HL-60 (cell line): ENCODE results near the gene DOC2B.

Source experiments
- DNase-seq, 2 experiments: peaks; one replicate each; pipeline ENCODE4 v3.0.0-alpha.2; 2010 to 2020; ENCODE audit warnings: low read depth in 1 of 2, low spot score in 1 of 2
- H3K27ac ChIP-seq: fragments of 250-450 bp; sonication (Bioruptor Pico); replicated peaks from 2 replicates; pipeline ENCODE4 v1.5.1; 2020; ENCODE audit warnings: mild to moderate bottlenecking, moderate library complexity
- H3K27me3 ChIP-seq: fragments of 250-450 bp; sonication (Bioruptor Pico); 2 replicates; pipeline ENCODE4 v1.5.1; 2021; ENCODE audit warnings: mild to moderate bottlenecking, moderate library complexity; ENCODE audit not compliant: insufficient read depth, poor library complexity, severe bottlenecking
- H3K4me3 ChIP-seq: replicated peaks from 2 replicates; pipeline ENCODE4 v1.5.1; 2011; ENCODE audit warnings: mild to moderate bottlenecking, control low read depth, low read length; ENCODE audit not compliant: insufficient read depth
- GABPA ChIP-seq: IDR thresholded peaks from 2 replicates; pipeline ENCODE4 v1.6.1; 2012; ENCODE audit warnings: low read depth
- POLR2AphosphoS5 ChIP-seq: IDR thresholded peaks from 2 replicates; pipeline ENCODE4 v1.6.1; 2012; ENCODE audit warnings: low read depth
- SPI1 ChIP-seq: IDR thresholded peaks from 2 replicates; pipeline ENCODE4 v1.6.1; 2012; ENCODE audit warnings: low read depth, mild to moderate bottlenecking, borderline replicate concordance
- TF ChIP-seq, protein P1 (sequence below): IDR thresholded peaks from 2 replicates; pipeline ENCODE4 v1.6.1; 2012; ENCODE audit warnings: low read depth; ENCODE audit not compliant: insufficient replicate concordance
- TF ChIP-seq, protein P2 (sequence below): IDR thresholded peaks from one replicate; pipeline ENCODE4 v1.5.1; 2011; ENCODE audit warnings: low read length, control low read depth, inconsistent platforms; ENCODE audit not compliant: insufficient read depth

The DOC2B gene

DNA sequence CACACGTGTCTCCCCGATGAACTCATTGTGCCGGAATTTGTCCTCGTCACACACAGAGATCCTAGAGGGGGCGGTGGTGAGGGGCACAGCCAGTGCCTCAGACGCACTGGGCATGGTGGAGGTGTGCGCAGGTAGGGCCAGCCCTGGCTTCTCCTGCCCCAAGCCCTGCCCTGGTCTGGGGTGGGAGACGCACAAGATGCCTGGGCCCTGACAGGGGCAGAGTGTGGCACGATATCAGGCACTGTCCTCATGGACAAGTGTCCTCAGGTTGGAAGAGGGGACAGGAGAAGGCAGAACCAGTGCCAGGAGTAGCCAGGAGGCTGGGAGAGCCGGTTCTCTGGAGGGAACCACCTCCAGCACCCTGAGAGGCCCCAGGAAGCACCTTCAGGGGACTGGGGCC lies 20.0 kb downstream of the DOC2B start:
- no peak overlapping the region for H3K4me3 ChIP-seq
- H3K27ac ChIP-seq, result no peak overlapping the region
- no peaks in the 10 kb centered on the region for H3K27me3 ChIP-seq
- TF ChIP-seq SPI1, result no peak
- TF ChIP-seq, protein P1, sequence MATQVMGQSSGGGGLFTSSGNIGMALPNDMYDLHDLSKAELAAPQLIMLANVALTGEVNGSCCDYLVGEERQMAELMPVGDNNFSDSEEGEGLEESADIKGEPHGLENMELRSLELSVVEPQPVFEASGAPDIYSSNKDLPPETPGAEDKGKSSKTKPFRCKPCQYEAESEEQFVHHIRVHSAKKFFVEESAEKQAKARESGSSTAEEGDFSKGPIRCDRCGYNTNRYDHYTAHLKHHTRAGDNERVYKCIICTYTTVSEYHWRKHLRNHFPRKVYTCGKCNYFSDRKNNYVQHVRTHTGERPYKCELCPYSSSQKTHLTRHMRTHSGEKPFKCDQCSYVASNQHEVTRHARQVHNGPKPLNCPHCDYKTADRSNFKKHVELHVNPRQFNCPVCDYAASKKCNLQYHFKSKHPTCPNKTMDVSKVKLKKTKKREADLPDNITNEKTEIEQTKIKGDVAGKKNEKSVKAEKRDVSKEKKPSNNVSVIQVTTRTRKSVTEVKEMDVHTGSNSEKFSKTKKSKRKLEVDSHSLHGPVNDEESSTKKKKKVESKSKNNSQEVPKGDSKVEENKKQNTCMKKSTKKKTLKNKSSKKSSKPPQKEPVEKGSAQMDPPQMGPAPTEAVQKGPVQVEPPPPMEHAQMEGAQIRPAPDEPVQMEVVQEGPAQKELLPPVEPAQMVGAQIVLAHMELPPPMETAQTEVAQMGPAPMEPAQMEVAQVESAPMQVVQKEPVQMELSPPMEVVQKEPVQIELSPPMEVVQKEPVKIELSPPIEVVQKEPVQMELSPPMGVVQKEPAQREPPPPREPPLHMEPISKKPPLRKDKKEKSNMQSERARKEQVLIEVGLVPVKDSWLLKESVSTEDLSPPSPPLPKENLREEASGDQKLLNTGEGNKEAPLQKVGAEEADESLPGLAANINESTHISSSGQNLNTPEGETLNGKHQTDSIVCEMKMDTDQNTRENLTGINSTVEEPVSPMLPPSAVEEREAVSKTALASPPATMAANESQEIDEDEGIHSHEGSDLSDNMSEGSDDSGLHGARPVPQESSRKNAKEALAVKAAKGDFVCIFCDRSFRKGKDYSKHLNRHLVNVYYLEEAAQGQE, result no peak
- TF ChIP-seq, protein P2, sequence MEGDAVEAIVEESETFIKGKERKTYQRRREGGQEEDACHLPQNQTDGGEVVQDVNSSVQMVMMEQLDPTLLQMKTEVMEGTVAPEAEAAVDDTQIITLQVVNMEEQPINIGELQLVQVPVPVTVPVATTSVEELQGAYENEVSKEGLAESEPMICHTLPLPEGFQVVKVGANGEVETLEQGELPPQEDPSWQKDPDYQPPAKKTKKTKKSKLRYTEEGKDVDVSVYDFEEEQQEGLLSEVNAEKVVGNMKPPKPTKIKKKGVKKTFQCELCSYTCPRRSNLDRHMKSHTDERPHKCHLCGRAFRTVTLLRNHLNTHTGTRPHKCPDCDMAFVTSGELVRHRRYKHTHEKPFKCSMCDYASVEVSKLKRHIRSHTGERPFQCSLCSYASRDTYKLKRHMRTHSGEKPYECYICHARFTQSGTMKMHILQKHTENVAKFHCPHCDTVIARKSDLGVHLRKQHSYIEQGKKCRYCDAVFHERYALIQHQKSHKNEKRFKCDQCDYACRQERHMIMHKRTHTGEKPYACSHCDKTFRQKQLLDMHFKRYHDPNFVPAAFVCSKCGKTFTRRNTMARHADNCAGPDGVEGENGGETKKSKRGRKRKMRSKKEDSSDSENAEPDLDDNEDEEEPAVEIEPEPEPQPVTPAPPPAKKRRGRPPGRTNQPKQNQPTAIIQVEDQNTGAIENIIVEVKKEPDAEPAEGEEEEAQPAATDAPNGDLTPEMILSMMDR, result no peak
- TF ChIP-seq GABPA, result no peak
- no peak for TF ChIP-seq POLR2AphosphoS5
- no peak for DNase-seq

DNA sequence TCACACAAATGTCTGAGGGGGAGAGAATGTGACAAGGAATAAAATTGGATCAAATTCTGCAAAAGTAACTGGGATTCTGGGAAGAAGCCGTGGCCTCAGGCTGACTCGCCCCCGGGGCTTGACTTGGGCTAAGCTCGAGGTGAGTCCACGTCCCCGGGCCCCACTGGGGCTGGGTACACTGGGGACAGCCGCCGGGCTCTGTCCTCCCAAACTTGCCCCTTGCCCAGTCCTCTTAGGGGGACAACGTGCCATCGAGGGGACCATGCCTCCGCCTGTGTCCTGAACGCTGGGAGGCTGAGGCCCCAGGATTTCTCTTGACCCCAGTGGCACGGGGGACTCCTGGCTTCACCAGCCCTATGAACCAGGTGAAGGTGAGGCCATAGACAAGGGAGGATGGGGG lies 21.1 kb downstream of the DOC2B start:
- no peak for DNase-seq
- Histone ChIP-seq H3K4me3 (no peak overlapping the region), H3K27me3 (no peaks in the 10 kb centered on the region), H3K27ac (no peak overlapping the region)
- no peak for TF ChIP-seq GABPA
- TF ChIP-seq POLR2AphosphoS5, result no peak
- no peak for TF ChIP-seq SPI1
- TF ChIP-seq, protein P1, result no peak
- TF ChIP-seq, protein P2, result no peak

DNA sequence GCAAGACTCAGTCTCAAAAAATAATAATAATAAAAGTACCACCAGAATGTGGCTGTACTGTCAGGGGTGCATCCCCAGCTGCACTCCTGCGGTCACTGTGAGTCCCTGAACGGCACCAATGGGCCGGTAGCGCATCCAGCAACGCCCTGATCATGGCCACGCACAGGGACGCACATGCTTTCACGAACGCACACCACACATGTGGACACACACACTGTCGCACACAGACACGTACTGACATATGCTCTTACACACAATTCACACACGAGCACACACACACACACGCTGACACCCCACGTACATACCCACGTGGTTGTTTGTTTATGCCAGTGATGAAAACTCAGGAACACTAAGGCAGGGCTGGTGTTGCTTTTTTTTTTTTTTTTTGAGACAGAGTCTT lies 21.8 kb downstream of the DOC2B start:
- Histone ChIP-seq H3K27me3 (no peaks in the 10 kb centered on the region), H3K4me3 (no peak overlapping the region), H3K27ac (no peak overlapping the region)
- TF ChIP-seq SPI1 (no peak), POLR2AphosphoS5 (no peak), GABPA (no peak)
- TF ChIP-seq, protein P2, result no peak
- TF ChIP-seq, protein P1, result no peak
- no peak for DNase-seq
